Measurements from ENCODE around the gene GRIN2B.

Gene GRIN2B

GRCh38 chr12:13992106-13992505, 10.7 kb upstream of the GRIN2B start:
- DNase-seq (ENCODE audit: low read depth), result no peak
- no peak overlapping the region for H3K4me3 ChIP-seq (ENCODE audit: low read depth, low read length)
- TF ChIP-seq CTCF (IDR thresholded peaks at IDR 0.05; ENCODE audit: low read depth, low read length, missing control alignments), result no peak

- no peak for DNase-seq (ENCODE audit: low read depth)
- no peak for TF ChIP-seq CTCF (IDR thresholded peaks at IDR 0.05; ENCODE audit: low read depth, low read length, missing control alignments)
- H3K4me3 ChIP-seq (ENCODE audit: low read depth, low read length), result no peak overlapping the region
Observed at GRCh38 chr12:13986031-13986430, 4.6 kb upstream of the GRIN2B start.

- H3K4me3 ChIP-seq (ENCODE audit: low read depth, low read length), result no peak overlapping the region
- peak; percentile 42 for TF ChIP-seq CTCF (IDR thresholded peaks at IDR 0.05; ENCODE audit: low read depth, low read length, missing control alignments)
- no peak for DNase-seq (ENCODE audit: low read depth)
Observed at GRCh38 chr12:13981990-13982389, 588 bp upstream of the GRIN2B start.

- no peak for DNase-seq (ENCODE audit: low read depth)
- no peak overlapping the region for H3K4me3 ChIP-seq (ENCODE audit: low read depth, low read length)
- no peak for TF ChIP-seq CTCF (IDR thresholded peaks at IDR 0.05; ENCODE audit: low read depth, low read length, missing control alignments)
Observed at GRCh38 chr12:13980538-13981295, 685 bp downstream of the GRIN2B start.

GRCh38 chr12:13979772-13980378, 1.5 kb downstream of the GRIN2B start:
- TF ChIP-seq CTCF (IDR thresholded peaks at IDR 0.05; ENCODE audit: low read depth, low read length, missing control alignments), result no peak
- DNase-seq (ENCODE audit: low read depth), result no peak
- no peak overlapping the region for H3K4me3 ChIP-seq (ENCODE audit: low read depth, low read length)

- no peak overlapping the region for H3K4me3 ChIP-seq (ENCODE audit: low read depth, low read length)
- TF ChIP-seq CTCF (IDR thresholded peaks at IDR 0.05; ENCODE audit: low read depth, low read length, missing control alignments), result no peak
- no peak for DNase-seq (ENCODE audit: low read depth)
Observed at GRCh38 chr12:13978876-13979275, 2.5 kb downstream of the GRIN2B start.

- no peak overlapping the region for H3K4me3 ChIP-seq (ENCODE audit: low read depth, low read length)
- TF ChIP-seq CTCF (IDR thresholded peaks at IDR 0.05; ENCODE audit: low read depth, low read length, missing control alignments), result no peak
- no peak for DNase-seq (ENCODE audit: low read depth)
Observed at GRCh38 chr12:13976880-13977279, 4.5 kb downstream of the GRIN2B start.
